ENCODE data around the gene DOK3.

The DOK3 gene, protein sequence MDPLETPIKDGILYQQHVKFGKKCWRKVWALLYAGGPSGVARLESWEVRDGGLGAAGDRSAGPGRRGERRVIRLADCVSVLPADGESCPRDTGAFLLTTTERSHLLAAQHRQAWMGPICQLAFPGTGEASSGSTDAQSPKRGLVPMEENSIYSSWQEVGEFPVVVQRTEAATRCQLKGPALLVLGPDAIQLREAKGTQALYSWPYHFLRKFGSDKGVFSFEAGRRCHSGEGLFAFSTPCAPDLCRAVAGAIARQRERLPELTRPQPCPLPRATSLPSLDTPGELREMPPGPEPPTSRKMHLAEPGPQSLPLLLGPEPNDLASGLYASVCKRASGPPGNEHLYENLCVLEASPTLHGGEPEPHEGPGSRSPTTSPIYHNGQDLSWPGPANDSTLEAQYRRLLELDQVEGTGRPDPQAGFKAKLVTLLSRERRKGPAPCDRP

GRCh38 chr5:177509381-177509951 is at the start of gene DOK3:
Gene DOK3, minus strand, starts transcription at chr5:177509826. Its CDS starts 286 bp downstream, at chr5:177509540.
- DNase-seq = peak in 1 of 2 donors; percentile 30

GRCh38 chr5:177557796-177558195 is 48.2 kb upstream of the DOK3 start:
- no peak for DNase-seq

GRCh38 chr5:177557041-177557647 is 47.5 kb upstream of the DOK3 start:
- DNase-seq = peak in 1 of 2 donors; percentile 51

DNA sequence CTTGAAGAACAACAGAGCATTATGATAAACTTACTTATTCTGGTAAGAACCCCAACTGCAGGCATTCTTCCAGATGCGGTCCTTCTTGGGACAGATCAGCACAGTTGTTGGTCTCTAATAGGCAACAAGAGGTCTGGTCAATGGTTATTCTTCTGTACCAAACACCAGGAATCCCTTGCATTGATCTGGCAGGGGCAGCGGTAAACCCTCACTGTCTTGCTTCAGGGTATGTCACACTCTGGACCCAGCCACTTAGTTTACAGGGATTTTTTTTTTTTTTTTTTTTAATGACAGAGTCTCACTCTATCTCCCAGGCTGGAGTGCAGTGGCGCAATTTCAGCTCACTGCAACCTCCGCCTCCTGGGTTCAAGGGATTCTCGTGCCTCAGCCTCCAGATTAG is 46.0 kb upstream of the DOK3 start:
- DNase-seq = no peak

GRCh38 chr5:177555228-177555627 is 45.6 kb upstream of the DOK3 start:
- DNase-seq = no peak

GRCh38 chr5:177554474-177555111 is 45.0 kb upstream of the DOK3 start, which contains the start of gene FAM193B:
Gene FAM193B, minus strand, starts transcription at chr5:177554563. Its CDS starts 105 bp downstream, at chr5:177554458.
- DNase-seq = peak; percentile 94 to 96

DNA sequence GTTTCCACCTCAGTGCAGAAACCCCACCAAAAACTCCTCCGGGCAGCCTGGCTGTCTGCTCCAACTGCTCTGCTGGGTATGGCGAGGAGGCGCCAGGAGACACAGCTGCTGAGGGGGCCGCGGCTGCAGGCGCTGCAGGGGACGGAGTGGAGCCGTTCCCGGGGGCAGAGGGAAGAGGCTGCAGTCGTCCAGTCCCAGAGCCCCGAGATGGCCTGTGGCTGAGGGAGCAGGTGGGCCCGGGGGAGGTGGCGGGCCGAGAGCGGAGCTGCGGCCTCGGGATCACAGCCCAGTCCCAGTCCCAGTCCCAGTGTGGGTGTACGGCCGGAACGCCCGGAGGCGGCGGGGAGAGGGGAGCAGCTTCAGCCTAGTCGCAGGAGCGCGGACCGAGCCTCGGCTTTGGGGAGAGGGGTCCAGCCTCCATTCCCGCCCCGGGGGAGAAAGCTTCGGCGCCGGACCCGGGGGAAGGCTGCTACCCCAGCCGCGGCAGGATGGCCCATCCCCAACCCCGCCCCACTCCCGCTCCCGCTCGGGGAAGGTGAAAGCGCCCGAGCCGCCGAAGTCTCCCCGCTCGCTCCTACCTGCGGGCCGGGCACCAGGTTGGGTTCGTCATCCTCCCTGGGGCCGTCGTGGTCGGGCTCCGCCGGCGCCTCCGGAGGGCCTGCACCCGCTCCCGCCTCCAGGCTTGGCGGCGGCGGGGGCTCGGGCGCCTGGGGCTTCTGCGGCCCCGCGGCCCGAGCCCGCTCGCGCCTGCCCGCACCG is 44.2 kb upstream of the DOK3 start:
- DNase-seq = peak in 1 of 2 donors; percentile 20

GRCh38 chr5:177552839-177553455 is 43.3 kb upstream of the DOK3 start:
- DNase-seq = no peak

- DNase-seq = no peak
Observed at GRCh38 chr5:177550122-177550521, 40.5 kb upstream of the DOK3 start.

GRCh38 chr5:177548495-177548894 is 38.9 kb upstream of the DOK3 start:
- no peak for DNase-seq

DNA sequence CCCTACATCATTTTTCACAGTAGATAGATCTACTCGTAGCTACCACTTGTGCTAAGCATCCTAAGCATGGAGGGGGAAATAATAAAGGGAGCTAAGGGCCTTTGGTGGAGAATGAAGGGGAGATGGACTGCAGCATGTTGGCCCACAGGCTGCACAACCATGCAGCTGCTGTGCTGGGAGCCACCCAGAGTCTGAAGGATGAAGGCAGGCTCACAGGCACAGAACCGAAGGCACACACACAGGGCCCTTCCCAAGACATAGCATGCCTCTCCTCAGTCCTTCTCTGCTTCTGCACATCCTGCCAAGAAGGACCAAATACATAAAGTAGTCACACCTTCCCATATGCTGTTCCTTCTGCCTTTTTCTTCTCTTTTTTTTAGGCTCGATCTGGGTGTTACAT is 38.1 kb upstream of the DOK3 start:
- no peak for DNase-seq

- DNase-seq = peak in 1 of 2 donors; percentile 23
Observed at GRCh38 chr5:177546258-177546741, 36.7 kb upstream of the DOK3 start.

DNA sequence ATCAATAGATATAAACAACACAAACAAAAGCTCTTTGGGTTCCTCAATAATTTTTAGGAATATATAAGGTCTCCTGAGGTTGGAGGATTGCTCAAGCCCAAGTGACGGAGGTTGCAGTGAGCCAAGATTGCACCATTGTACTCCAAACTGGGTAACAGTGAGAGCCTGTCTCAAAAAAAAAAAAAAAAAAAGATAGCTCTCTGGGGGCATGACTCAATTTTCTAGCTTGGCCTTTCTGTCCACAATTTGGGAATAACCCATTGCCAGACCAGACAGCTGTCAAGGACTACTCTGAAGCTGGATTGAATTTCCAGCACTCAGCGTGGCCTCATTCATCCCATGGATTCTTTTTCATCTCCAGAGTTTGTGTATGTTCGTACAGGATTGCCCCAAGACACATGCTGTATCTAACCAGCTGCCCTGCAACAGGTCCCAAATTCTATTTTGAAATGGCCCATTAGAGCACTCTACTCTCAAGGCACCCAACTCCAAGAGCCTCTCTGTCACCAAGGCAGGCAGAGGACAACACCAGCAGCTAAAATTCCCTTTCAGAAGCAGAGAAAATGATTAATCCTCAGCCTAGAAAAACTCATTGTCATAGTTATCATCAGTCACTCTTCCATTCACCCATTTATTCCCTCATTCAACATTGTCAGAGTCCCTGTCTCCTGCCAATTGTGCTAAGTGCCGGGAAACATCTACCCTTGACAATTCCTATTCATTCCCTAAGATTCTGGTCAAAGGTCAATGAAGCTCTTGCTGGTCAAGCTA is 36.0 kb upstream of the DOK3 start:
- DNase-seq = peak in 1 of 2 donors; percentile 45

- no peak for DNase-seq
Observed at GRCh38 chr5:177542816-177543465, 33.3 kb upstream of the DOK3 start.

GRCh38 chr5:177540438-177540837 is 30.8 kb upstream of the DOK3 start:
- DNase-seq = no peak

- DNase-seq = no peak
Observed at GRCh38 chr5:177539411-177539810, 29.8 kb upstream of the DOK3 start.

DNA sequence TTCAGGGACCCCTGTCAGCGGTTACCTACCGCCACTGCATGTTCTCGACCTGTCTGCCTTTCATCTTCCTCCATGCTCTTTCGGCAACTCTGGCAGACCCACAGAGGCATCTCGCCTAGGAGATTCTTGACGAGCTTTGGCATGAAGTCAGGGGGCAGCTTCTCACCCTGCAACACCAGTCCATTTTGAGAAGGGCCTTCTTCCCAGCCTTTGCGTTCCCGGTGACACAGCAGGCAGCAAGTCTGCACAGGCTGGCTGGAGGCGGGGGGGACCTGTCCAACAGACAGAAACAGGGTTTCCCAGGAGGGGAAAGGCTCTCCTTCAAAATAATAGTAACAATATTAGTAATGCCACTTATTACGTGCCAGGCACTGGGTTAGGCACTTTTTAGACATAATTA is 29.2 kb upstream of the DOK3 start:
- DNase-seq = no peak

DNA sequence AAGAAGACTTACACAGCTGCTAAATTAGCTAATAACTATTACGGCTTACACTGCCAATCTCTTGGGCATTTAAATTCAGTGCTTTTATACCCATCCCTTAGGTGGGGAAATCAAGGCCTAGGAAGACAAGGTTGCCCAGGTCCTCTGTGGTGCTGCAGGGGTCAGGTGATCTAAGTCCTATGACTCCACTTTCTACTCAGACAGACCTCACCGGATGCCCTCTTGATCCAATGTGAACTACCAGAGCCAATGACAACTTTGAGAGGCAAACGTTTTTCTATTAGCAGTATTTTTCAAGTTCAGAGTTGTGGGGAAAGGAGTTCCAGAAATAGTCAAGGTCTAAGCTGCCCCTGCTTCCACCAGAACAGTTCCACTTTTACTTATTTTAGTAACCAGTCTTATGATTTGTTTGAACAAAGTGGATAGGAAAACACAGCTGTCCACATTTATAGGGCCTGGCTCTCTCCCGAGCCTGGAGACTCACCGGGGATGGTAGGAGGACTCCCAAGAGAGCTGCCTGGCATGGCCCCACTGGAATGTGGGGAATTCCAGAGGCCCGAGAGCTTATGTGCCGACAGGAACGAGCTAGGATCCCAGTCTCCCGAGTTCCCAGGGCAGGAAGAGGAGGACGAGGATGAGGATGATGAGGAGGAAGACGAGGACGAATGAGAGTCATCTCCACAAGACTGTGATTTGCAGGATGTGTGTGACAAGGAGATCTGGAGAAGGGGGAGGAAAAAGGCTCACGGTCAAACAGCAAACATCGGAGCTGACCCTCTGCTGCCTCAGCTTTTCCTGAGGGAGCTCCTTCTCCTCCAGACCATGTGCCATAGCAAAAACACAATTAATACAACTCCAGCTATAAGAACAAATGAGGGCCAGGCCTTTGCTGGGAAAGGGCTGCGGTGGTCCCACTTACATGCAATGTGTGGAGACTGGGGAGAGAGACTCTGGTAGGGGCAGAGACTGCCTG is 28.0 kb upstream of the DOK3 start:
- DNase-seq = no peak

- no peak for DNase-seq
Observed at GRCh38 chr5:177536386-177536785, 26.8 kb upstream of the DOK3 start.

Data from CD4-positive, alpha-beta T cell treated with Interleukin-4 for 1 hour (primary cell).